ENCODE results near the gene NCF2.

The NCF2 gene

DNA sequence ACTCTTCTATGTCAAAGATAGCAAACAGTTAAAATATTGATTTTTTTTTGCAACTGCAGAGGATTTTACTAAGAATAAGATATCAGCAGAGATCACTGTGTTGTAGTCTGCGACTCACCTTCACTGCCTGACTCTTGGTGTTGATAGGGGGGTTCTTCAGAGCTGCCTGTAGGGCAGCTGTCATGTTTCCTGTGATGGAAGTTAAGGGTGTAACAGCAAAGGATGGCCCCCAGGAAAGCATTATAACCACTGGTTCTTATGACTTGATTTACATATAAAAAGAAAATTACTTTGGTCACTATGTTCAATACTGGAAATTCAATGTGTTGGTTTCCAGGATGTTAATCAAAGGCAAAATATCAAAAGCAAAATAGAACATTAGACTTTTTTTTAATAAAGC, 42.7 kb upstream of the NCF2 start:
- Histone ChIP-seq H2BK120ac (ENCODE audit: insufficient read depth, low read length, poor library complexity) (no peak overlapping the region), H3K27me3 (ENCODE audit: insufficient read depth, low read length) (no peaks in the 10 kb centered on the region), H4K8ac (ENCODE audit: low read depth, low read length) (no peak overlapping the region), H2BK5ac (ENCODE audit: low read depth, low read length, poor library complexity) (no peak overlapping the region), H3K9ac (ENCODE audit: low read length) (no peak overlapping the region), H3K23ac (ENCODE audit: low read length) (no peak overlapping the region), H3K14ac (ENCODE audit: low read length) (no peak overlapping the region), H3K4me3 (ENCODE audit: low read depth, low read length) (no peak overlapping the region), H3K36me3 (ENCODE audit: control insufficient read depth in 1 of 2, insufficient read depth in 2 of 2, low read length in 2 of 2) (peaks cover 2 to 8% of the 10 kb centered on the region in 2 experiments), H3K79me2 (ENCODE audit: control insufficient read depth, insufficient read depth, low read length, poor library complexity) (peaks cover 7% of the 10 kb centered on the region), H2BK12ac (ENCODE audit: low read length) (no peak overlapping the region), H2AK5ac (ENCODE audit: low read length) (no peak overlapping the region), H3K4ac (ENCODE audit: low read depth, low read length) (no peak overlapping the region), H3K9me3 (ENCODE audit: insufficient read depth, low read depth, low read length) (no peaks in the 10 kb centered on the region), H3K18ac (ENCODE audit: low read length) (no peak overlapping the region), H3K4me2 (ENCODE audit: low read length) (peak overlapping the region; percentile 59), H4K91ac (ENCODE audit: low read depth, low read length) (no peak overlapping the region), H2AFZ (ENCODE audit: insufficient read depth, low read length, poor library complexity) (no peak overlapping the region), H3K79me1 (ENCODE audit: low read length) (peaks cover 9% of the 10 kb centered on the region), H4K12ac (ENCODE audit: low read depth, low read length) (no peak overlapping the region), H3K4me1 (ENCODE audit: control insufficient read depth in 1 of 2, insufficient read depth in 2 of 2, low read length in 2 of 2) (peaks cover 0 to 3% of the 10 kb centered on the region in 2 experiments), H3K27ac (ENCODE audit: low read depth, low read length) (no peak overlapping the region)
- WGBS (ENCODE audit: extremely low coverage, insufficient coverage, insufficient read length) = no CpG with 5 or more reads among the region's 1 CpG
- no peak for DNase-seq

GRCh38 chr1:183632114-183632513, 41.9 kb upstream of the NCF2 start:
- no peak overlapping the region for H2AFZ ChIP-seq (ENCODE audit: insufficient read depth, low read length, poor library complexity)
- peaks cover 7% of the 10 kb centered on the region for H3K79me2 ChIP-seq (ENCODE audit: control insufficient read depth, insufficient read depth, low read length, poor library complexity)
- no peak overlapping the region for H3K18ac ChIP-seq (ENCODE audit: low read length)
- no CpG with 5 or more reads among the region's 2 CpGs for WGBS (ENCODE audit: extremely low coverage, insufficient coverage, insufficient read length)
- no peak overlapping the region for H3K4me2 ChIP-seq (ENCODE audit: low read length)
- H4K12ac ChIP-seq (ENCODE audit: low read depth, low read length) = no peak overlapping the region
- H3K14ac ChIP-seq (ENCODE audit: low read length) = no peak overlapping the region
- H3K23ac ChIP-seq (ENCODE audit: low read length) = no peak overlapping the region
- H3K27ac ChIP-seq (ENCODE audit: low read depth, low read length) = no peak overlapping the region
- H2BK120ac ChIP-seq (ENCODE audit: insufficient read depth, low read length, poor library complexity) = no peak overlapping the region
- H3K4me3 ChIP-seq (ENCODE audit: low read depth, low read length) = no peak overlapping the region
- no peaks in the 10 kb centered on the region for H3K9me3 ChIP-seq (ENCODE audit: insufficient read depth, low read depth, low read length)
- H2AK5ac ChIP-seq (ENCODE audit: low read length) = no peak overlapping the region
- no peak overlapping the region for H3K4ac ChIP-seq (ENCODE audit: low read depth, low read length)
- H2BK12ac ChIP-seq (ENCODE audit: low read length) = no peak overlapping the region
- H3K79me1 ChIP-seq (ENCODE audit: low read length) = peaks cover 9% of the 10 kb centered on the region
- H3K9ac ChIP-seq (ENCODE audit: low read length) = no peak overlapping the region
- peaks cover 0 to 3% of the 10 kb centered on the region in 2 experiments for H3K4me1 ChIP-seq (ENCODE audit: control insufficient read depth in 1 of 2, insufficient read depth in 2 of 2, low read length in 2 of 2)
- peak; percentile 77 to 92 for DNase-seq
- peaks cover 3 to 12% of the 10 kb centered on the region in 2 experiments for H3K36me3 ChIP-seq (ENCODE audit: control insufficient read depth in 1 of 2, insufficient read depth in 2 of 2, low read length in 2 of 2)
- no peak overlapping the region for H4K8ac ChIP-seq (ENCODE audit: low read depth, low read length)
- no peak overlapping the region for H4K91ac ChIP-seq (ENCODE audit: low read depth, low read length)
- H3K27me3 ChIP-seq (ENCODE audit: insufficient read depth, low read length) = no peaks in the 10 kb centered on the region
- no peak overlapping the region for H2BK5ac ChIP-seq (ENCODE audit: low read depth, low read length, poor library complexity)

- H2BK12ac ChIP-seq (ENCODE audit: low read length) = no peak overlapping the region
- peaks cover 9% of the 10 kb centered on the region for H3K79me1 ChIP-seq (ENCODE audit: low read length)
- H3K4me1 ChIP-seq (ENCODE audit: control insufficient read depth in 1 of 2, insufficient read depth in 2 of 2, low read length in 2 of 2) = no peaks in the 10 kb centered on the region
- H3K9ac ChIP-seq (ENCODE audit: low read length) = no peak overlapping the region
- H2AK5ac ChIP-seq (ENCODE audit: low read length) = no peak overlapping the region
- no peaks in the 10 kb centered on the region for H3K9me3 ChIP-seq (ENCODE audit: insufficient read depth, low read depth, low read length)
- no peak overlapping the region for H4K91ac ChIP-seq (ENCODE audit: low read depth, low read length)
- no peak overlapping the region for H3K4ac ChIP-seq (ENCODE audit: low read depth, low read length)
- H3K27me3 ChIP-seq (ENCODE audit: insufficient read depth, low read length) = no peaks in the 10 kb centered on the region
- H3K4me2 ChIP-seq (ENCODE audit: low read length) = no peak overlapping the region
- H2BK5ac ChIP-seq (ENCODE audit: low read depth, low read length, poor library complexity) = no peak overlapping the region
- no peak overlapping the region for H3K4me3 ChIP-seq (ENCODE audit: low read depth, low read length)
- WGBS (ENCODE audit: extremely low coverage, insufficient coverage, insufficient read length) = no CpG with 5 or more reads among the region's 2 CpGs
- H3K18ac ChIP-seq (ENCODE audit: low read length) = no peak overlapping the region
- H3K23ac ChIP-seq (ENCODE audit: low read length) = no peak overlapping the region
- H3K27ac ChIP-seq (ENCODE audit: low read depth, low read length) = no peak overlapping the region
- peaks cover 7% of the 10 kb centered on the region for H3K79me2 ChIP-seq (ENCODE audit: control insufficient read depth, insufficient read depth, low read length, poor library complexity)
- no peak overlapping the region for H2AFZ ChIP-seq (ENCODE audit: insufficient read depth, low read length, poor library complexity)
- H2BK120ac ChIP-seq (ENCODE audit: insufficient read depth, low read length, poor library complexity) = no peak overlapping the region
- no peak overlapping the region for H4K8ac ChIP-seq (ENCODE audit: low read depth, low read length)
- DNase-seq = no peak
- H3K36me3 ChIP-seq (ENCODE audit: control insufficient read depth in 1 of 2, insufficient read depth in 2 of 2, low read length in 2 of 2) = peaks cover 3 to 12% of the 10 kb centered on the region in 2 experiments
- H4K12ac ChIP-seq (ENCODE audit: low read depth, low read length) = no peak overlapping the region
- H3K14ac ChIP-seq (ENCODE audit: low read length) = no peak overlapping the region
Measured at GRCh38 chr1:183630748-183631147, 40.5 kb upstream of the NCF2 start.

DNA sequence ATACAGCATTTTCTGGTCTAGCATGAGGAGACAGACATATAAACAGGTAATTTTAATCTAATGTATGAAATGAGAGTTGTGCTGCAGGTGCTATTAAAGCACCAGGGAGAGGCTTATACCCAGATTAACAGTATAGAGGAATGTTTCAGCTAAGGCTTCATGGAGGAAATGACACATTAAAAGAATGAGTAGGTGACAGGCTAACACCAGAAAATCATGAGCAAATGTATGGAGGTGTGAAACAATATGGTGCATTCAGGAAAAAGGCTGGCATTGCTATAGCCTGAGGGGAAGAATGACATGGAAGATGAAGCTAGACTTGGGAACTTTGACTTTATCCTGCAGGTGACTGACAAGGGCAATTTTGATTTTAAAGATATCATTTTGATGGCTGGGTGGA, 38.3 kb upstream of the NCF2 start:
- H2BK5ac ChIP-seq (ENCODE audit: low read depth, low read length, poor library complexity) = no peak overlapping the region
- no peaks in the 10 kb centered on the region for H3K9me3 ChIP-seq (ENCODE audit: insufficient read depth, low read depth, low read length)
- no peak overlapping the region for H3K4ac ChIP-seq (ENCODE audit: low read depth, low read length)
- no peak overlapping the region for H3K9ac ChIP-seq (ENCODE audit: low read length)
- no peak overlapping the region for H4K12ac ChIP-seq (ENCODE audit: low read depth, low read length)
- no peak overlapping the region for H3K23ac ChIP-seq (ENCODE audit: low read length)
- no peak overlapping the region for H4K8ac ChIP-seq (ENCODE audit: low read depth, low read length)
- H3K4me3 ChIP-seq (ENCODE audit: low read depth, low read length) = no peak overlapping the region
- H3K4me1 ChIP-seq (ENCODE audit: control insufficient read depth in 1 of 2, insufficient read depth in 2 of 2, low read length in 2 of 2) = no peaks in the 10 kb centered on the region
- no peak overlapping the region for H4K91ac ChIP-seq (ENCODE audit: low read depth, low read length)
- H3K79me2 ChIP-seq (ENCODE audit: control insufficient read depth, insufficient read depth, low read length, poor library complexity) = no peaks in the 10 kb centered on the region
- no peak overlapping the region for H3K4me2 ChIP-seq (ENCODE audit: low read length)
- peaks cover 5 to 14% of the 10 kb centered on the region in 2 experiments for H3K36me3 ChIP-seq (ENCODE audit: control insufficient read depth in 1 of 2, insufficient read depth in 2 of 2, low read length in 2 of 2)
- H2AK5ac ChIP-seq (ENCODE audit: low read length) = no peak overlapping the region
- H3K18ac ChIP-seq (ENCODE audit: low read length) = no peak overlapping the region
- no peak overlapping the region for H2AFZ ChIP-seq (ENCODE audit: insufficient read depth, low read length, poor library complexity)
- no peak overlapping the region for H3K14ac ChIP-seq (ENCODE audit: low read length)
- no peak overlapping the region for H3K27ac ChIP-seq (ENCODE audit: low read depth, low read length)
- no peaks in the 10 kb centered on the region for H3K79me1 ChIP-seq (ENCODE audit: low read length)
- H2BK12ac ChIP-seq (ENCODE audit: low read length) = no peak overlapping the region
- no peak for DNase-seq
- H2BK120ac ChIP-seq (ENCODE audit: insufficient read depth, low read length, poor library complexity) = no peak overlapping the region
- no peaks in the 10 kb centered on the region for H3K27me3 ChIP-seq (ENCODE audit: insufficient read depth, low read length)

All from trophoblast cell (in vitro differentiated cells and primary cell).